ENCODE measurements around the gene TKT.

DNA sequence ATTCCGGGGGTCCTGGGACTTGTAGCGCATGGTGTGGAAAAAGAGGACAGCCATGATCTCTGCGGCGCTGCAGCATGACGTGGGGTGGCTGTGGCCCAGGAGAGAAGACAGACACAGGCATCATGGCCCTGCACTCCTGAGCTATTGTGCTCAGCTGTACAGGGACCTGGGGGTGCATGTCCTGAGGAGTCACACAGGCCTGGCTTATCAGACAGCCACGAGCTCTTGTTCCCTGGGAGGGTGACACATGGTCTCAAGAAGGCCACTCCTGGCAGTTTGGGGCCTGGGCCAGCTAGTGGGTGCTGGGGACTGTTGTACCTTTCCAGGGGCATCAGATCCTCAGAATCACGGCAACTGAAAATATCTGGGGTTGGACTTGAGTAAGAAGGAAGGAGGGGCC, 13.7 kb downstream of the TKT start:
- TF ChIP-seq CTCF (IDR thresholded peaks at IDR 0.05) (no peak), POLR2AphosphoS5 (IDR thresholded peaks at IDR 0.05) (no peak)

Measured in transverse colon (tissue), 4 donors.